ENCODE data around the gene CATSPER4. TPM values are rescaled to one million over a fixed set of nuclear protein-coding genes. Genes with fewer than 3 reads are reported as not detected.

The CATSPER4 gene
- total RNA-seq, 1 donor = not detected

- peaks cover 29% of the 10 kb centered on the region for H3K27me3 ChIP-seq (ENCODE audit: insufficient read depth, low read length)
- H2AFZ ChIP-seq (ENCODE audit: low read length) = no peak overlapping the region
- H3K4me2 ChIP-seq (ENCODE audit: insufficient read depth, low read length) = no peak overlapping the region
- H3K9me3 ChIP-seq (ENCODE audit: low read depth, low read length) = no peaks in the 10 kb centered on the region
- DNase-seq (ENCODE audit: insufficient read length, low spot score, missing footprints) = no peak
- no peaks in the 10 kb centered on the region for H4K20me1 ChIP-seq (ENCODE audit: insufficient read depth, low read length)
- H3K4me1 ChIP-seq (ENCODE audit: insufficient read depth, low read length) = no peaks in the 10 kb centered on the region
- no peak overlapping the region for H3K27ac ChIP-seq (ENCODE audit: low read depth, low read length)
- H3K36me3 ChIP-seq (ENCODE audit: insufficient read depth, low read length) = no peaks in the 10 kb centered on the region
- H3K79me2 ChIP-seq (ENCODE audit: insufficient read depth, low read length) = no peaks in the 10 kb centered on the region
- H3K4me3 ChIP-seq (ENCODE audit: insufficient read depth, low read length) = no peak overlapping the region
- TF ChIP-seq CTCF (IDR thresholded peaks at IDR 0.05; ENCODE audit: extremely low read depth, low read depth, low read length) = no peak
Measured at GRCh38 chr1:26148887-26149286, 41.5 kb upstream of the CATSPER4 start.

GRCh38 chr1:26153966-26154532 is 36.4 kb upstream of the CATSPER4 start:
- no peak for TF ChIP-seq CTCF (IDR thresholded peaks at IDR 0.05; ENCODE audit: extremely low read depth, low read depth, low read length)
- H3K4me3 ChIP-seq (ENCODE audit: insufficient read depth, low read length) = no peak overlapping the region
- H3K9me3 ChIP-seq (ENCODE audit: low read depth, low read length) = no peaks in the 10 kb centered on the region
- no peaks in the 10 kb centered on the region for H3K36me3 ChIP-seq (ENCODE audit: insufficient read depth, low read length)
- H3K4me2 ChIP-seq (ENCODE audit: insufficient read depth, low read length) = no peak overlapping the region
- H3K27me3 ChIP-seq (ENCODE audit: insufficient read depth, low read length) = peaks cover 40% of the 10 kb centered on the region
- no peaks in the 10 kb centered on the region for H3K79me2 ChIP-seq (ENCODE audit: insufficient read depth, low read length)
- no peak overlapping the region for H2AFZ ChIP-seq (ENCODE audit: low read length)
- H4K20me1 ChIP-seq (ENCODE audit: insufficient read depth, low read length) = no peaks in the 10 kb centered on the region
- no peak overlapping the region for H3K27ac ChIP-seq (ENCODE audit: low read depth, low read length)
- no peak for DNase-seq (ENCODE audit: insufficient read length, low spot score, missing footprints)
- no peaks in the 10 kb centered on the region for H3K4me1 ChIP-seq (ENCODE audit: insufficient read depth, low read length)

- Histone ChIP-seq H3K4me1 (ENCODE audit: insufficient read depth, low read length) (no peaks in the 10 kb centered on the region), H3K79me2 (ENCODE audit: insufficient read depth, low read length) (no peaks in the 10 kb centered on the region), H3K4me2 (ENCODE audit: insufficient read depth, low read length) (no peak overlapping the region), H3K27ac (ENCODE audit: low read depth, low read length) (no peak overlapping the region), H4K20me1 (ENCODE audit: insufficient read depth, low read length) (no peaks in the 10 kb centered on the region), H3K36me3 (ENCODE audit: insufficient read depth, low read length) (no peaks in the 10 kb centered on the region), H3K27me3 (ENCODE audit: insufficient read depth, low read length) (peaks cover 33% of the 10 kb centered on the region), H3K4me3 (ENCODE audit: insufficient read depth, low read length) (no peak overlapping the region), H3K9me3 (ENCODE audit: low read depth, low read length) (no peaks in the 10 kb centered on the region), H2AFZ (ENCODE audit: low read length) (no peak overlapping the region)
- no peak for DNase-seq (ENCODE audit: insufficient read length, low spot score, missing footprints)
- TF ChIP-seq CTCF (IDR thresholded peaks at IDR 0.05; ENCODE audit: extremely low read depth, low read depth, low read length) = no peak
Measured at GRCh38 chr1:26154750-26155149, 35.7 kb upstream of the CATSPER4 start.

- H2AFZ ChIP-seq (ENCODE audit: low read length) = no peak overlapping the region
Measured at GRCh38 chr1:26155370-26156284, 34.8 kb upstream of the CATSPER4 start.

More at GRCh38 chr1:26155370-26156284, 34.8 kb upstream of the CATSPER4 start:
- H3K79me2 ChIP-seq (ENCODE audit: insufficient read depth, low read length) = no peaks in the 10 kb centered on the region
- peaks cover 32% of the 10 kb centered on the region for H3K27me3 ChIP-seq (ENCODE audit: insufficient read depth, low read length)
- H3K36me3 ChIP-seq (ENCODE audit: insufficient read depth, low read length) = no peaks in the 10 kb centered on the region
- H4K20me1 ChIP-seq (ENCODE audit: insufficient read depth, low read length) = no peaks in the 10 kb centered on the region
- H3K4me3 ChIP-seq (ENCODE audit: insufficient read depth, low read length) = no peak overlapping the region
- H3K4me2 ChIP-seq (ENCODE audit: insufficient read depth, low read length) = no peak overlapping the region
- TF ChIP-seq CTCF (IDR thresholded peaks at IDR 0.05; ENCODE audit: extremely low read depth, low read depth, low read length) = no peak
- no peak overlapping the region for H3K27ac ChIP-seq (ENCODE audit: low read depth, low read length)
- H3K9me3 ChIP-seq (ENCODE audit: low read depth, low read length) = no peaks in the 10 kb centered on the region
- DNase-seq (ENCODE audit: insufficient read length, low spot score, missing footprints) = peak; percentile 72
- H3K4me1 ChIP-seq (ENCODE audit: insufficient read depth, low read length) = no peaks in the 10 kb centered on the region

All from osteoblast (primary cell).